Prostate gland (tissue), 2 donors: Measurements from ENCODE around the gene ZNF543.

Experiments
- CTCF ChIP-seq, 4 experiments: fragments of 200-600 bp in 2 of 4; fragments of 450-650 bp in 2 of 4; sonication (generic) in 2 of 4; IDR thresholded peaks; 1 replicate in 3 of 4; 2 replicates in 1 of 4; pipeline ENCODE4 v1.5.1; 2016 to 2019; ENCODE audit warnings: antibody characterized with exemption in 4 of 4, mild to moderate bottlenecking in 2 of 4, moderate library complexity in 2 of 4
- POLR2A ChIP-seq: fragments of 450-650 bp; IDR thresholded peaks from one replicate; pipeline ENCODE4 v1.6.1; 2016; ENCODE audit warnings: antibody characterized with exemption, mild to moderate bottlenecking

GRCh38 chr19:57308514-57308913 is 11.8 kb upstream of the ZNF543 start:
- TF ChIP-seq CTCF (IDR thresholded peaks at IDR 0.05) (no peak), POLR2A (no peak)
